Natural killer cell treated with Interleukin-12 subunit alpha and Interleukin-12 subunit beta and Interleukin-15 and Interleukin-18, amount 100 ng/mL, for 72 hours (primary cell): Measurements from ENCODE around the gene C5orf34. TPM values are rescaled to one million over a fixed set of nuclear protein-coding genes. Genes with fewer than 3 reads are reported as not detected.
"Not testable (repeated sequence)": the region's sequence is repeated elsewhere in the genome, so short reads cannot be mapped to it uniquely, and the experiment has no call there.

Experiments
- ATAC-seq, 2 donors: fragments of 150-1000 bp; cut with Tn5 transposase in 1 of 2; sonication (Bioruptor Pico), chemical (Tn5 transposase) in 1 of 2; 2 replicates each; pipeline ENCODE4 v1.10.0; 2021
- DNase-seq: peaks from one replicate; pipeline ENCODE4 v3.0.0; 2022; ENCODE audit warnings: low spot score
- H3K27ac Mint-ChIP-seq, 2 donors: 1 replicate in 1 of 2; 2 replicates in 1 of 2; pipeline ENCODE4 v1.8.0; 2022; ENCODE audit warnings: mixed read lengths in 2 of 2, mild to moderate bottlenecking in 1 of 2, moderate library complexity in 1 of 2
- H3K27me3 Mint-ChIP-seq, 2 donors: 1 replicate in 1 of 2; 2 replicates in 1 of 2; pipeline ENCODE4 v1.8.0; 2022; ENCODE audit warnings: mixed read lengths in 2 of 2
- H3K36me3 Mint-ChIP-seq: one replicate; pipeline ENCODE4 v1.8.0; 2022; ENCODE audit warnings: mixed read lengths
- H3K4me1 Mint-ChIP-seq, 2 donors: 1 replicate in 1 of 2; 2 replicates in 1 of 2; pipeline ENCODE4 v1.8.0; 2022; ENCODE audit warnings: low read depth in 2 of 2, mixed read lengths in 2 of 2, mild to moderate bottlenecking in 1 of 2
- H3K4me3 Mint-ChIP-seq: one replicate; pipeline ENCODE4 v1.8.0; 2022; ENCODE audit warnings: mixed read lengths
- H3K9me3 Mint-ChIP-seq: 2 replicates; pipeline ENCODE4 v1.8.0; 2022; ENCODE audit warnings: mixed read lengths
- total RNA-seq, 2 donors: library from RNA; stranded (reverse); gene quantifications; one replicate each; pipeline ENCODE4 v1.2.3, GENCODE V29; 2022

Gene C5orf34
- total RNA-seq, 2 donors from 2014 or later = 4.7 to 6.5 TPM

DNA sequence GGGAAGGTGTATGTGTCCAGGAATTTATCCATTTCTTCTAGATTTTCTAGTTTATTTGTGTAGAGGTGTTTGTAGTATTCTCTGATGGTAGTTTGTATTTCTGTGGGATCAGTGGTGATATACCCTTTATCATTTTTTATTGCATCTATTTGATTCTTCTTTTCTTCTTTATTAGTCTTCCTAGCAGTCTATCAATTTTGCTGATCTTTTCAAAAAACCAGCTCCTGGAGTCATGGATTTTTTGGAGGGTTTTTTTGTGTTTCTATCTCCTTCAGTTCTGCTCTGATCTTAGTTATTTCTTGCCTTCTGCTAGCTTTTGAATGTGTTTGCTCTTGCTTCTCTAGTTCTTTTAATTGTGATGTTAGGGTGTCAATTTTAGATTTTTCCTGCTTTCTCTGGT is 73.4 kb downstream of the C5orf34 start:
- peaks cover 26% of the 10 kb centered on the region for H3K9me3 Mint-ChIP-seq

GRCh38 chr5:43437062-43437660 is 77.8 kb downstream of the C5orf34 start:
- Mint-ChIP-seq H3K9me3 (peaks cover 18% of the 10 kb centered on the region), H3K4me1 (no peaks in the 10 kb centered on the region), H3K27ac (no peak overlapping the region), H3K27me3 (no peaks in the 10 kb centered on the region), H3K4me3 (no peak overlapping the region), H3K36me3 (peaks cover 33% of the 10 kb centered on the region)
- no peak for ATAC-seq
- no peak for DNase-seq

More for the DNA sequence above, 73.4 kb downstream of the C5orf34 start:
- H3K27ac Mint-ChIP-seq, H3K27me3 Mint-ChIP-seq, DNase-seq, H3K4me3 Mint-ChIP-seq, H3K4me1 Mint-ChIP-seq, ATAC-seq: not testable (repeated sequence)
- H3K36me3 Mint-ChIP-seq = peaks cover 57% of the 10 kb centered on the region

Other genes starting within 250 kb of the C5orf34 start
- 100 to 1,000 TPM in 1 of 2 donors, 10 to 100 TPM in 1; 81.2 to 102 TPM for gene HMGCS1, start 201.7 kb downstream of the C5orf34 start, total RNA-seq
- gene CCL28, start 102.8 kb downstream of the C5orf34 start, total RNA-seq = 10 to 100 TPM in 1 of 2 donors, 1 to 10 TPM in 1; 4.8 to 18.3 TPM
- gene TMEM267, start 31.3 kb downstream of the C5orf34 start, total RNA-seq = 10 to 100 TPM; 20.6 to 23.0 TPM
- 10 to 100 TPM; 47.9 to 57.0 TPM for gene PAIP1, start 41.9 kb upstream of the C5orf34 start, total RNA-seq
- gene NNT, start 88.0 kb upstream of the C5orf34 start, total RNA-seq = 10 to 100 TPM; 63.2 to 70.6 TPM